BLaER1 treated with 17β-estradiol and CSF1 and Interleukin-3, amounts not matched to agents 10 nM and 100 nM (cell line): ENCODE data around the gene TMC1.
A peak's percentile ranks its signal among the peaks of the same experiment; 100 is the strongest.
"Not testable (repeated sequence)": the region's sequence is repeated elsewhere in the genome, so short reads cannot be mapped to it uniquely, and the experiment has no call there.

Experiments used
- H3K27ac ChIP-seq, 11 experiments: shearing (Covaris generic); formaldehyde crosslinking; 2 replicates each; pipeline ENCODE4 v1.8.1; 2022
- H3K27me3 ChIP-seq, 11 experiments: shearing (Covaris generic); formaldehyde crosslinking; 2 replicates each; pipeline ENCODE4 v1.8.1; 2022
- H3K36me3 ChIP-seq, 11 experiments: shearing (Covaris generic); formaldehyde crosslinking; 2 replicates each; pipeline ENCODE4 v1.8.1; 2022
- H3K4me1 ChIP-seq, 10 experiments: shearing (Covaris generic); formaldehyde crosslinking; 2 replicates each; pipeline ENCODE4 v1.8.1; 2022
- H3K4me2 ChIP-seq, 11 experiments: shearing (Covaris generic); formaldehyde crosslinking; 2 replicates each; pipeline ENCODE4 v1.8.1; 2022
- H3K4me3 ChIP-seq, 10 experiments: shearing (Covaris generic); formaldehyde crosslinking; 2 replicates each; pipeline ENCODE4 v1.8.1; 2022
- H3K9ac ChIP-seq, 11 experiments: shearing (Covaris generic); formaldehyde crosslinking; 2 replicates each; pipeline ENCODE4 v1.8.1; 2022
- H3K9me3 ChIP-seq, 11 experiments: shearing (Covaris generic); formaldehyde crosslinking; replicated peaks in 1 of 11; 2 replicates each; pipeline ENCODE4 v1.8.1; 2022
- H4K20me1 ChIP-seq, 11 experiments: shearing (Covaris generic); formaldehyde crosslinking; 2 replicates each; pipeline ENCODE4 v1.8.1; 2022
- Cebpa-rat ChIP-seq, 11 experiments: shearing (Covaris generic); IDR thresholded peaks; 2 replicates each; pipeline ENCODE4 v1.8.1; 2022

The TMC1 gene

GRCh38 chr9:72843520-72844439 is 322.4 kb downstream of the TMC1 start:
- Histone ChIP-seq H3K27ac (no peak overlapping the region), H3K9me3 (peaks cover 22 to 41% (median 33%) of the 10 kb centered on the region in 11 experiments), H4K20me1 (no peaks in the 10 kb centered on the region), H3K4me1 (peaks cover 0 to 13% (median 11%) of the 10 kb centered on the region in 10 experiments; a peak in 16 of 20 replicates), H3K27me3 (no peaks in the 10 kb centered on the region), H3K4me3 (no peak overlapping the region), H3K9ac (no peak overlapping the region), H3K4me2 (peak overlapping the region in 10 of 11 experiments; percentile 2 to 69 (median 60); a peak in 18 of 22 replicates), H3K36me3 (no peaks in the 10 kb centered on the region)
- no peak for TF ChIP-seq Cebpa-rat (IDR thresholded peaks at IDR 0.05)

- H3K4me2 ChIP-seq, result peak overlapping the region in 3 of 11 experiments; percentile 62 to 69 (median 66); a peak in 5 of 22 replicates
- H3K27ac ChIP-seq, result no peak overlapping the region
- no peak for TF ChIP-seq Cebpa-rat (IDR thresholded peaks at IDR 0.05)
- no peaks in the 10 kb centered on the region for H3K27me3 ChIP-seq
- H3K4me1 ChIP-seq, result peaks cover 0 to 13% (median 11%) of the 10 kb centered on the region in 10 experiments; a peak in 16 of 20 replicates
- no peaks in the 10 kb centered on the region for H3K36me3 ChIP-seq
- no peak overlapping the region for H3K9ac ChIP-seq
- H4K20me1 ChIP-seq, result no peaks in the 10 kb centered on the region
- H3K4me3 ChIP-seq, result no peak overlapping the region
- H3K9me3 ChIP-seq, result peaks cover 22 to 46% (median 33%) of the 10 kb centered on the region in 11 experiments
These were observed 323.0 kb downstream of the TMC1 start for GRCh38 chr9:72844440-72844768.

DNA sequence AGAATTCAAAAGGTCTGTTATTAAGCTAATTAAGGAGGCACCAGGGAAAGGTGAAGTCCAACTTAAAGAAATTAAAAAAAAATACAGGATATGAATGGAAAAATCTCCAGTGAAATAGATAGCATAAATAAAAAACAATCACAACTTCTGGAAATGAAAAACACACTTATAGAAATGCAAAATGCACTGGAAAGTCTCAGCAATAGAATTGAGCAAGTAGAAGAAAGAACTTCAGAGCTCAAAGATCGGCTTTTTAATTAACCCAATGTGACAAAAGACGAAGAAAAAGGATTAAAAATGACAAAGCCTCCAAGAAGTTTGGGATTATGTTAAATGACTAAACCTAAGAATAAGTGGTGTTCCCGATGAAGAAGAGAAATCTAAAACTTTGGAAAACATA is 323.6 kb downstream of the TMC1 start:
- H3K9ac ChIP-seq, H3K4me2 ChIP-seq, H3K36me3 ChIP-seq, H3K27ac ChIP-seq, H3K27me3 ChIP-seq, H3K4me3 ChIP-seq, H4K20me1 ChIP-seq: not testable (repeated sequence)
- Histone ChIP-seq H3K4me1 (peaks cover 0 to 13% (median 11%) of the 10 kb centered on the region in 10 experiments; a peak in 16 of 20 replicates), H3K9me3 (peaks cover 22 to 46% (median 33%) of the 10 kb centered on the region in 11 experiments)

DNA sequence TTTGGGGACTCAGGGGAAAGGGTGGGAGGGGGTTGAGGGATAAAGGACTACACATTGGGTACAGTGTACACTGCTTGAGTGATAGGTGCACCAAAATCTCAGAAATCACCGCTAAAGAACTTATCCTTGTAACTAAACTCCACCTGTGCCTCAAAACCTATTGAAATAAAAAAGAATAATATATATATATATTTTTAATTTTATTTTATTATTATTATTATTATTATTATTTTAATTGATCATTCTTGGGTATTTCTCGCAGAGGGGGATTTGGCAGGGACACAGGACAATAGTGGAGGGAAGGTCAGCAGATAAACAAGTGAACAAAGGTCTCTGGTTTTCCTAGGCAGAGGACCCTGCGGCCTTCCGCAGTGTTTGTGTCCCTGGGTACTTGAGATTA is 328.8 kb downstream of the TMC1 start:
- not testable (repeated sequence) for H3K4me3 ChIP-seq, H3K27me3 ChIP-seq, H3K4me2 ChIP-seq, H3K4me1 ChIP-seq, H3K9ac ChIP-seq, H3K36me3 ChIP-seq, H3K27ac ChIP-seq, H4K20me1 ChIP-seq
- peaks cover 8 to 29% (median 15%) of the 10 kb centered on the region in 11 experiments for H3K9me3 ChIP-seq

DNA sequence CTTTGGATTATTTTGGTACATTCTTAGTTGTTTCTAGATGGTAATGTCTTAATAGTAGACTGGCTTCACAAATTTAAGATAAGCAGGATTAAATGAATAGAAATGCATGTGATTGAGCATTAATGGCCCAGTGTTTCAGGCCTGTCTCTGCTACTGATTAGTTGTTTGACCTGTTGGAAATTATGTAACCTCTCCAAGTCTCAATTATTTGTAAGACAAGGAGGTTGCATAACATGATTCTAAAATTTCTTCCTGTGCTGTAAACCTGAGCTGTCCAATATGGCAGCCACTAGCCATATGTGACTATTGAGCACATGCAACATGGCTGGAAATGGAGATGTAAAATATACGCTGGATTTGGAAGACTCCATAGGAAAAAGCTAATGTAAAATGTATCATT is 333.9 kb downstream of the TMC1 start:
- no peak overlapping the region for H3K27ac ChIP-seq

GRCh38 chr9:72855890-72856523 is 334.6 kb downstream of the TMC1 start:
- Histone ChIP-seq H3K4me1 (peaks cover 0 to 8% (median 0%) of the 10 kb centered on the region in 10 experiments; a peak in 4 of 20 replicates), H3K9me3 (no peaks in the 10 kb centered on the region), H3K36me3 (no peaks in the 10 kb centered on the region), H3K4me2 (no peak overlapping the region), H4K20me1 (no peaks in the 10 kb centered on the region), H3K27ac (no peak overlapping the region), H3K9ac (no peak overlapping the region), H3K4me3 (no peak overlapping the region), H3K27me3 (no peaks in the 10 kb centered on the region)
- no peak for TF ChIP-seq Cebpa-rat (IDR thresholded peaks at IDR 0.05)

More for the DNA sequence above, 333.9 kb downstream of the TMC1 start:
- Histone ChIP-seq H3K4me3 (no peak overlapping the region), H3K36me3 (no peaks in the 10 kb centered on the region), H3K4me1 (peaks cover 0 to 8% (median 0%) of the 10 kb centered on the region in 10 experiments; a peak in 4 of 20 replicates), H4K20me1 (no peaks in the 10 kb centered on the region), H3K27me3 (no peaks in the 10 kb centered on the region), H3K9me3 (peaks cover 0 to 3% (median 0%) of the 10 kb centered on the region in 11 experiments; a peak in 1 of 22 replicates), H3K9ac (no peak overlapping the region), H3K4me2 (no peak overlapping the region)
- TF ChIP-seq Cebpa-rat (IDR thresholded peaks at IDR 0.05), result no peak

GRCh38 chr9:72856972-72857623 is 335.7 kb downstream of the TMC1 start:
- Histone ChIP-seq H3K4me1 (peaks cover 0 to 8% (median 0%) of the 10 kb centered on the region in 10 experiments; a peak in 4 of 20 replicates), H3K36me3 (no peaks in the 10 kb centered on the region), H3K9ac (no peak overlapping the region), H3K27ac (peak overlapping the region in 1 of 11 experiments; percentile 44; a peak in 1 of 22 replicates), H3K4me3 (no peak overlapping the region), H3K4me2 (no peak overlapping the region), H3K9me3 (no peaks in the 10 kb centered on the region), H4K20me1 (no peaks in the 10 kb centered on the region), H3K27me3 (no peaks in the 10 kb centered on the region)
- TF ChIP-seq Cebpa-rat (IDR thresholded peaks at IDR 0.05), result no peak

- H3K4me3 ChIP-seq, result no peak overlapping the region
- no peak overlapping the region for H3K4me2 ChIP-seq
- no peak for TF ChIP-seq Cebpa-rat (IDR thresholded peaks at IDR 0.05)
- H3K27me3 ChIP-seq, result no peaks in the 10 kb centered on the region
- H3K27ac ChIP-seq, result peak overlapping the region in 3 of 11 experiments; percentile 1 to 44 (median 2); a peak in 1 of 22 replicates
- no peaks in the 10 kb centered on the region for H3K9me3 ChIP-seq
- no peaks in the 10 kb centered on the region for H4K20me1 ChIP-seq
- no peaks in the 10 kb centered on the region for H3K36me3 ChIP-seq
- peak overlapping the region in 1 of 11 experiments; percentile 15; a peak in 1 of 22 replicates for H3K9ac ChIP-seq
- peaks cover 0 to 8% (median 0%) of the 10 kb centered on the region in 10 experiments; a peak in 4 of 20 replicates for H3K4me1 ChIP-seq
These were observed 336.2 kb downstream of the TMC1 start for GRCh38 chr9:72857624-72857996.
